K562 (cell line): ENCODE results near the gene ZNF485.

Experiments used
- CBX3 ChIP-seq, 2 experiments: IDR thresholded peaks; 1 replicate in 1 of 2; 2 replicates in 1 of 2; pipeline ENCODE4 v1.6.1; 2012; ENCODE audit warnings: inconsistent platforms in 2 of 2, low read length in 2 of 2, borderline replicate concordance in 1 of 2, control low read depth in 1 of 2
- CEBPB ChIP-seq: fragments of 450-650 bp; IDR thresholded peaks from 2 replicates; pipeline ENCODE4 v1.6.1; 2016; ENCODE audit warnings: missing genetic modification characterization, missing compliant biosample characterization
- CTCF ChIP-seq, 3 experiments: IDR thresholded peaks in 2 of 3; conservative IDR thresholded peaks in 1 of 3; 2 replicates each; pipeline ENCODE4 v1.5.1; 2011 to 2012; ENCODE audit warnings: low read length in 3 of 3, mild to moderate bottlenecking in 3 of 3, control low read depth in 2 of 3, improper control_type of control experiment in 1 of 3, inconsistent platforms in 1 of 3, low read depth in 1 of 3, mixed read lengths in 1 of 3, moderate library complexity in 1 of 3; ENCODE audit not compliant: insufficient read depth in 2 of 3
- FOXJ3 ChIP-seq: sonication (generic); formaldehyde crosslinking; IDR thresholded peaks from 2 replicates; pipeline ENCODE4 v1.4.0; 2020; ENCODE audit warnings: mild to moderate bottlenecking, missing genetic modification reagents
- GMEB1 ChIP-seq: fragments of 250-450 bp; sonication (Bioruptor Pico); IDR thresholded peaks from 2 replicates; pipeline ENCODE4 v1.4.0; 2020; ENCODE audit warnings: mild to moderate bottlenecking
- HLTF ChIP-seq: fragments of 450-650 bp; IDR thresholded peaks from 2 replicates; pipeline ENCODE4 v1.6.1; 2016
- MLLT1 ChIP-seq, 2 experiments: fragments of 450-650 bp; IDR thresholded peaks; 2 replicates each; pipeline ENCODE4 v1.6.1; 2016
- NR2C1 ChIP-seq, 2 experiments: fragments of 450-650 bp; IDR thresholded peaks; 2 replicates each; pipeline ENCODE4 v1.6.1; 2017; ENCODE audit warnings: mild to moderate bottlenecking in 2 of 2, antibody characterized with exemption in 1 of 2, inconsistent platforms in 1 of 2, missing compliant biosample characterization in 1 of 2, missing genetic modification characterization in 1 of 2
- ZNF707 ChIP-seq: fragments of 250-450 bp; sonication (Bioruptor Pico); conservative IDR thresholded peaks from 2 replicates; pipeline ENCODE4 v1.8.0; 2022; ENCODE audit warnings: inconsistent platforms, mild to moderate bottlenecking, moderate library complexity
- ZZZ3 ChIP-seq: fragments of 450-650 bp; IDR thresholded peaks from 2 replicates; pipeline ENCODE4 v1.6.1; 2016; ENCODE audit warnings: antibody characterized with exemption, mild to moderate bottlenecking, moderate library complexity

- no peak for TF ChIP-seq CTCF (IDR thresholded peaks at IDR 0.05 in 2 of 3, conservative IDR thresholded peaks at IDR 0.05 in 1 of 3; ENCODE audit: insufficient read depth in 2 of 3, low read depth in 1 of 3, low read length in 3 of 3)
- TF ChIP-seq FOXJ3 (CRISPR knock-in tag): no peak
- TF ChIP-seq CBX3 (IDR thresholded peaks at IDR 0.05; ENCODE audit: borderline replicate concordance in 1 of 2, low read length in 2 of 2): no peak
- TF ChIP-seq MLLT1 (IDR thresholded peaks at IDR 0.05): no peak
- no peak for TF ChIP-seq HLTF
- TF ChIP-seq NR2C1 (IDR thresholded peaks at IDR 0.05): no peak
- no peak for TF ChIP-seq NR2C1 (tag; IDR thresholded peaks at IDR 0.05)
- no peak for TF ChIP-seq GMEB1 (CRISPR knock-in tag)
- no peak for TF ChIP-seq ZNF707 (CRISPR knock-in tag)
- no peak for TF ChIP-seq ZZZ3
- no peak for TF ChIP-seq CEBPB
Observed at GRCh38 chr10:43569681-43570080, 36.6 kb upstream of the ZNF485 start.
